ENCODE data around the gene FBXO27.
"Not testable (repeated sequence)": the region's sequence is repeated elsewhere in the genome, so short reads cannot be mapped to it uniquely, and the experiment has no call there.

Gene FBXO27

GRCh38 chr19:39070888-39071287, 38.5 kb upstream of the FBXO27 start:
- Histone ChIP-seq H3K9me2 (ENCODE audit: low read depth, low read length) (no peaks in the 10 kb centered on the region), H3K9ac (ENCODE audit: low read length) (no peak overlapping the region), H3K27me3 (ENCODE audit: insufficient read depth, low read length) (no peaks in the 10 kb centered on the region), H3K79me2 (ENCODE audit: insufficient read depth, low read length) (no peaks in the 10 kb centered on the region), H2AFZ (ENCODE audit: low read length) (no peak overlapping the region), H3F3A (ENCODE audit: insufficient read depth, low read length) (no peaks in the 10 kb centered on the region), H3K4me2 (ENCODE audit: low read length) (no peak overlapping the region), H3K27ac (ENCODE audit: low read depth, low read length, poor library complexity, severe bottlenecking) (no peak overlapping the region), H3K36me3 (ENCODE audit: insufficient read depth, low read length) (no peaks in the 10 kb centered on the region), H4K20me1 (ENCODE audit: insufficient read depth, low read length) (no peaks in the 10 kb centered on the region), H3K4me1 (ENCODE audit: insufficient read depth, low read length, severe bottlenecking) (no peaks in the 10 kb centered on the region), H3K4me3 (ENCODE audit: low read depth, low read length, poor library complexity, severe bottlenecking) (no peak overlapping the region), H3K9me3 (ENCODE audit: low read length) (no peaks in the 10 kb centered on the region)
- no peak for TF ChIP-seq CTCF (IDR thresholded peaks at IDR 0.05; ENCODE audit: low read length)

- H3K27ac ChIP-seq (ENCODE audit: low read depth, low read length, poor library complexity, severe bottlenecking); H3K79me2 ChIP-seq (ENCODE audit: insufficient read depth, low read length); H4K20me1 ChIP-seq (ENCODE audit: insufficient read depth, low read length); H3K9ac ChIP-seq (ENCODE audit: low read length); H3K4me2 ChIP-seq (ENCODE audit: low read length); H3K27me3 ChIP-seq (ENCODE audit: insufficient read depth, low read length); H3K9me2 ChIP-seq (ENCODE audit: low read depth, low read length); H3F3A ChIP-seq (ENCODE audit: insufficient read depth, low read length); H2AFZ ChIP-seq (ENCODE audit: low read length); H3K9me3 ChIP-seq (ENCODE audit: low read length); H3K36me3 ChIP-seq (ENCODE audit: insufficient read depth, low read length); H3K4me1 ChIP-seq (ENCODE audit: insufficient read depth, low read length, severe bottlenecking); H3K4me3 ChIP-seq (ENCODE audit: low read depth, low read length, poor library complexity, severe bottlenecking): not testable (repeated sequence)
These were observed 35.9 kb upstream of the FBXO27 start for GRCh38 chr19:39068259-39068658.

GRCh38 chr19:39067104-39067503, 34.8 kb upstream of the FBXO27 start:
- no peaks in the 10 kb centered on the region for H4K20me1 ChIP-seq (ENCODE audit: insufficient read depth, low read length)
- H3K36me3 ChIP-seq (ENCODE audit: insufficient read depth, low read length), result no peaks in the 10 kb centered on the region
- no peak overlapping the region for H3K9ac ChIP-seq (ENCODE audit: low read length)
- H3K9me2 ChIP-seq (ENCODE audit: low read depth, low read length), result no peaks in the 10 kb centered on the region
- H3K27me3 ChIP-seq (ENCODE audit: insufficient read depth, low read length), result no peaks in the 10 kb centered on the region
- H3K4me3 ChIP-seq (ENCODE audit: low read depth, low read length, poor library complexity, severe bottlenecking), result no peak overlapping the region
- H2AFZ ChIP-seq (ENCODE audit: low read length), result no peak overlapping the region
- no peaks in the 10 kb centered on the region for H3K79me2 ChIP-seq (ENCODE audit: insufficient read depth, low read length)
- H3K4me2 ChIP-seq (ENCODE audit: low read length), result no peak overlapping the region
- H3K9me3 ChIP-seq (ENCODE audit: low read length), result no peaks in the 10 kb centered on the region
- H3F3A ChIP-seq (ENCODE audit: insufficient read depth, low read length), result no peaks in the 10 kb centered on the region
- TF ChIP-seq EZH2 (IDR thresholded peaks at IDR 0.05; ENCODE audit: borderline replicate concordance, low read length) (no peak), CTCF (IDR thresholded peaks at IDR 0.05; ENCODE audit: low read length) (no peak)
- H3K27ac ChIP-seq (ENCODE audit: low read depth, low read length, poor library complexity, severe bottlenecking), result no peak overlapping the region
- no peaks in the 10 kb centered on the region for H3K4me1 ChIP-seq (ENCODE audit: insufficient read depth, low read length, severe bottlenecking)

- Histone ChIP-seq H3F3A (ENCODE audit: insufficient read depth, low read length) (no peaks in the 10 kb centered on the region), H3K36me3 (ENCODE audit: insufficient read depth, low read length) (no peaks in the 10 kb centered on the region), H3K9me2 (ENCODE audit: low read depth, low read length) (no peaks in the 10 kb centered on the region), H3K4me3 (ENCODE audit: low read depth, low read length, poor library complexity, severe bottlenecking) (no peak overlapping the region), H3K27me3 (ENCODE audit: insufficient read depth, low read length) (no peaks in the 10 kb centered on the region), H3K9ac (ENCODE audit: low read length) (no peak overlapping the region), H4K20me1 (ENCODE audit: insufficient read depth, low read length) (no peaks in the 10 kb centered on the region), H2AFZ (ENCODE audit: low read length) (no peak overlapping the region), H3K9me3 (ENCODE audit: low read length) (no peaks in the 10 kb centered on the region), H3K27ac (ENCODE audit: low read depth, low read length, poor library complexity, severe bottlenecking) (no peak overlapping the region), H3K79me2 (ENCODE audit: insufficient read depth, low read length) (no peaks in the 10 kb centered on the region), H3K4me1 (ENCODE audit: insufficient read depth, low read length, severe bottlenecking) (no peaks in the 10 kb centered on the region), H3K4me2 (ENCODE audit: low read length) (no peak overlapping the region)
- TF ChIP-seq CTCF (IDR thresholded peaks at IDR 0.05; ENCODE audit: low read length) (no peak), EZH2 (IDR thresholded peaks at IDR 0.05; ENCODE audit: borderline replicate concordance, low read length) (no peak)
These were observed 33.6 kb upstream of the FBXO27 start for GRCh38 chr19:39065928-39066327.
